ENCODE data around the gene SUPT4H1.
A peak's percentile ranks its signal among the peaks of the same experiment; 100 is the strongest.

SUPT4H1 gene

DNA sequence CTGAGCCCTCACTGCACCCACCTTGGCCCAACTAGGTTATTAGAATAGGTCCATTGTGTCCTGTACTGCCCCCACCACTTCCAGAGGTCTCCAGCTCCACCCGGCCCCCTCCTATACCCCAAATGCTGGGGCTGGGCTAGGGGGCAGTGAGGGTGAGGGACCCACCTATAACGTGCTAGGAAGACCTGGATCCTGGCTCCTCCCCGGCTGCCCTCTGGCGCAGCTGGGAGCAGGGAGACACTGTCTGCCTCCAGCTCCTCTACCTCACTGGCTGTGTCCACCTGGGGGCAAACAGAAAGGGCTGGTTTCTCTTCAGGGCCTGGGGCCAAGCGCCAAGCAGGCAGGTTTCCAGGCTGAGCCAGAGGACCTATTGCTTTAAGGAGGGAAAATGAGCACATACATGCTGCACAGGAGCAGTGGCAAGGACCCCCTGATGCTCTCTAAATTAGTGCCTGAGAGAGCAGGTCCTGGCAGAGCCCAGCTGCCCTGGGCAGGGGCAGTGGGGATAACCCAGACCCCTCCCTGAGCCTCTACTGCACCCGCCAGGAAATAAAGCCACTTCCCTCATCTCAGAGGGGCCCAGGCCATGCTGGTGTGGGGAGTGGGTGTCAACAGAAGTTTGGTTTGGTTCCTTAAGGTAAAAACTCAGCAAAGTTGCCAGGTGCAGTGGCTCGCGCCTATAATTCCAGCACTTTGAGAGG is 35.6 kb downstream of the SUPT4H1 start:
- peak in 1 of 5 donors; percentile 6 for DNase-seq

DNA sequence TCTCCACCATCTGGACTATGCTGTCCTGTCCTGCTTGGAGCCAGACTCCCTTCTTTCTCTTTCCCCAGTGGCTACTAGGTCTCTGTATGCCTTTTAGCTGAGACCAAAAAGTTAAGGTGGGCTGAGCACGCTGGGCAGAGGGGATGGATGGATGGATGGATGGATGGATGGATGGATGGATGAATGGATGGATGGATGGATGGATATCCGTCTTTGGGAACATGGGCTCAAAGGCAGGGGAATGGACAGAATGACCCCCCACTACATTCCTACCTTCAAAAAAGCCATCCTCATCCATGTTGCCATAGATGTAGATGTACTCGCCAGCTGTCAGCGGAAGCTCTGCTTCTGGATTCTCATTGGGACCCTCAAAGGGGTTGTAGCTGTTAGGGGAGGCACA is 36.3 kb downstream of the SUPT4H1 start:
- DNase-seq, result no peak

DNA sequence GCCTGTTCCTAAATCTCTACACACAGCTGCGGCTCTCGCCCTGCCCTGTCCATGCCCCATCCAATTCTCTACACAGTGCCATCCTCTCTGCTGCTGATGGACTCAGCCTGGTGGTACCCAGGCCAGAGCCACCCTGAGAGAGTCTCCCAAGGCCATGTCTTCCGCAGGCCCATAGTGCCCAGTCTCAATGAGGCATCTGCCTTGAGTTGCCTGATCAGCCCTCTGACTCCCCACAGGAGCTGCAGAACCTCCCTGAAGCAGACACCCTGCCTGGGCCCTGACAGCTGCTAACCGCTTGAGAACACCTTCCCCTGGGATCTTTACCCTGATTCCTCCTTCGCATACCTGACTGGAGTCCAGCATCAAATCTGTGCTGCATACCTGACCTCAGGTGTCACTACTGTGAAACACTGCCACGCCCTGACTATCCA is 36.7 kb downstream of the SUPT4H1 start:
- no peak for DNase-seq

DNA sequence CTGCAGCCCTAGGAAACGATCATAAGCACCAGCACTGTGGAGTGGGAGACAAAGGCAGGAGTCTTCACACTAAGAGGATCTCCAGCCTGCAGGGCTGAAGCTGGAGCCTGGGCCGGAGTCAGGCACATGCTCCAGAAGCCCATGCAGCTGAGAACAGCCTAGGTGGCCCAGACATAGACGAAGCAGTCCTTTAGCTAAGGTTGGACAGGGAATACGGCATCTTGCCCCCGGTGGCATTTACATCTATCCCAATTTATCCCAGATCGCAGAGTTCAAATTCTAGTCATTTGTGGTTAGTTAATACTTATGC is 37.3 kb downstream of the SUPT4H1 start:
- DNase-seq, result no peak

DNA sequence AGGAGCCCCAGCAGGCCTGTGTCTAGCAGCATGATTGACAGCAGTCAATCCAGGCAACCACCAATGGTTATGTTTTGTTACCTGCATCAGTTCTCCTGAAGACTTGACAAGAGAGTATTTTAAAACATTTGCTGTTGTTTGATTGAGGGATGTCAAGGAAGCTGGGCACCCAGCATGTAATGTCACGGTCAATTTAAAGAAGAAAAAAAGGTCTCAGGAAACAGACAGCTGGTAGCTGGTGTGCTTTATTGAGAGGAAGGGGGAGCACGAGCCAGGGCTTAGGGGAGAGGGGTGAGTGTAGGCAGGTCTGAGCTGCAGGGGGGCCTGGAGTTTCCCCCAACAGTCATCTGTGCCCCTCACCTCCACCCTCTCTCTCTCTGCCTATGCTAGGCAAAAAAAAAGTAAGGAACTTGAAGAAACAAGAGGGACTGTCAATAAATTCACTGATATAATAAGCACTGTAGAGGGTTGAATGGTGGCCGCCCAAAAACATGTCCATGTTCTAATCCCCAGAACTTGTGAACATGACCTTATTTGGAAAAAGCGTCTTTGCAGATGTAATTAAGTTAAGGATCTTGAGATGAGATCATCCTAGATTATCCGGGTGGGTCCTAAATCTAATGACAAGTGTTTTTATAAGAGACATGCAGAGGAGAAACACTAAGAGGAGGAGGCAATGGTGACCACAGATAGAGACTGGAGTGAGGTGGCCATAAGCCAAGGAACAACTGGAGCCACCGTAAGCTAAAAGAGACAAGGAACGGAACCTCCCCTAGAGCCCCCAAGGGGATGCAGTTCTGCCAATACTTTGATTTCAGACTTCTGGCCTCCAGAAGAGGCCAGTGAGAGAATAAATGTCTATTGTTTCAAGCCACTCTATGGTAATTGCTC is 37.9 kb downstream of the SUPT4H1 start:
- DNase-seq, result no peak

DNA sequence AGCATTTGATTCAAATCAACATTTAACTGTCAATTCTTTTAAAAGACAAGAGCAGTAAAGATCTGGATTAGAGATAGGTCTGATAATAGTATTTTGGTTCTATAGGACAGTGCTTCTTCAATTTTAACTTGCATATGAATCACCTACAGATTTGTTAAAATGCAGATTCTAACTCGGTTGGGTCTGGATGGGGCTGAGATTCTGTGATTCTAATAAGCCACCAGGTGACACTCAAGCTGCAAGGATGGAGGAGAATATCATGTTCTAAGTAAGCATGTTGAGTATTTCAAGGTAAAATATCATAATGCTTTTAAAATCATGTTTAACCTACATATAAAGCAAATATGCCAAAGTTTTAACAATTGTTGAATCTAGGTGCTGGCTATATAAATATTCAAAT is 39.2 kb downstream of the SUPT4H1 start:
- no peak for DNase-seq

DNA sequence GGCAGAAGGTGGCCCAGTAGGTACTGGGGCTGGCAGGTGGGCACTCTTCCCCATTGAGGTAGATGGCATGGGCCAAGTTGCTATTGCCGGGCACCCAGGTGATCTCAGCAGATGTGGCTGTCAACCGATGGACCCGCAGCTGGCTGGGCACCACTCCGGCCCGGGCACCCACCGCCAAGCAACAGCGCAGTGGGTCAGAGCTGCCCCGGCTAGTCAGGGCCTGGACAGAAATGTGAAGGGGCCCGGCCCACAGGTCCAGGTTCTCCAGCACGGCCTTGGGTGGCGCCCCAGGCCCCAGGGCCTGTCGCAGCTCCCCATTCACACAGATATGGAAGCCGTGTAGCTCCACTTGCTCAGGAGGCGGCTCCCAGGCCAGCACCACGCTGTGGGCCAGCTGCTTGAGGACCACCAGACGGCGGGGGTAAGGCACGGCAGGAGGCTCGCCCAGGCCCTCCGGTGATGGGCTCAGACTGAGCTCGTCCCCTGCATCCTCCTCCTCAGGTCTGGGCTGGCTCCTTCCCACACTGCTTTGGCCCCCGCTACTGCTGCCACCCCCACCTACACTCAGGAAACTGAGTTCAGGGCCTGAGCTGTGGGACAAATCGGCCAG is 39.9 kb downstream of the SUPT4H1 start:
- peak in 1 of 5 donors; percentile 10 for DNase-seq

DNA sequence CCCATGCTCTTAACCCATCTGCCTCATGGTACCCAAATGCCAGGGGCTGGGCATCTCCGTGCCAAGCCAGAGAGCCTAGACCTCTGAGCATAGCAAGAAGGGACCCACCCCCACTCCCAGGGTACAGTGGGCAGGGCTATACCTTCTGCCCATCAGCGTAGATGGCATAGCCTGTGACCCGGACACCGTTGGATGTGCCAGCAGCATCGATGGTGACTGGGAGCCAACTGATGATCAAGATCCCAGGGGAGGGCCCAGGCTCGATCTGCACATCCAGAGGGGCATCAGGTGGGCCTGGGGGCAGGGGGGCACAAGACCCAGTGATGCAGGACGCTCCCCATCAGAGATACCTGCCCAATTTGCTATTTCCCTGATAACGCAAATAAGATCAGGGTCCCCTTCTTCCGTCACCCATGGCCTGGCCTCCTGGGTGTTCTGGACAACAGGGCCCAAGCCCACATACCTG is 40.5 kb downstream of the SUPT4H1 start:
- DNase-seq, result no peak

DNA sequence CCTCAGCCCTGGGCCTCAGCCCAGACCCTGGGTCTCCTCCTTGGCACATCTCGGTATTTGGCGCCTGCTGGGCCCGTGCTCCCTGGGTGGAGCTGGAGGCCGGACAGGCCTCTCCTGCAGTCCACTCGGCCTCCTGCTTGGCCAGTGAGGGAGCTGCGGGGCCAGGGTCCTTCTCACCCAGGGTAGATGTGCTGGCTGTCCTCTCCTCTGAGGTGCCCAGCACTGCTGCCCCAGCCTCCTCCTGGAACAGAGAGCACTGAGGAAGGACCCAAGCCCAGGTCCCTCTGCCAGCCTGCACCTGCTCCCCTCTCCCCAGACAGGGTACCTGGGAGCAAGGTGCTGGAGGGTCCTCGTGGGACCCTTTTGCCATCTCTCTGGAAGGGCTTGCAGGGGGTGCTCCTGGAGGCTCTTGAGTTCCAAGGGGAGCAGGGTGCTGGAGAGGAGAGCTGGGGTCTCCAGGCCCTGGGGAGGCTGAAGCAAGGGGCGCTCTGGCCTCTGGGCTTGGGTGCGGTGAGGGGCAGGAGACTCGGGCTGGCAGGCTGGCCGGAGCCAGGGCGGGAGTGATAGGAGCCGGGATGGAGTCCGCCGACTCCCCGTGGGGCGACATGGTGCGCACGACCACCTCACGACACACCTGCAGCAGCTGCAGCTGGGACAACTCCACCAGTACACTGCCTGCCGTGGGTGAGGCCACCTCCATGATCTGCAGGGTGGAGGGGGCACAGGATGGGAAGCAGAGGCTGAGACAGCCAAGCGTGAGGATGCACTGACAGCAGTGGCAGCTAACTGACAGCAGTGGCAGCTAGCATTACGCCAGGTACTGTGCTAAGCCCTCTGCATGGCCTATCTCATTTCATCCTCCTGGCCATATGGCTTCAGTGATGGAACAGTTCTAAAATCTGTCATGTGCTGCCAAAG is 41.2 kb downstream of the SUPT4H1 start:
- no peak for DNase-seq

DNA sequence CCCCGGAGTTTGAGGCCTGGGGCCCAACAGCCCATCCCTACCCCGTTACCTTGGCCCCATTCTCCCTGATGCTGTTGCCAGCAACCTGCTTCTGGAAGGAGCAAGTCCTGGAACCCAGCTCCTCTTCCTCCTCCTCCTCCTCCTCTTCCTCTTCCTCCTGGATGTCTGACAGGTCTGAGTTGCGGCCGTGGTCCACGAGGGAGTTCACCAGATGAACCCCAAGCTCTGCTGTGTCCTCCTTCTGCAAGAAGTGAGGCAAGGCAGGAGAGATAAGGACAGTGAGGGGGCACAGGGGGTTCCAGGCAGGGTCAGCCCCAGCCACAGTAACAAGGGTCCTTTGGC is 42.1 kb downstream of the SUPT4H1 start:
- no peak for DNase-seq

DNA sequence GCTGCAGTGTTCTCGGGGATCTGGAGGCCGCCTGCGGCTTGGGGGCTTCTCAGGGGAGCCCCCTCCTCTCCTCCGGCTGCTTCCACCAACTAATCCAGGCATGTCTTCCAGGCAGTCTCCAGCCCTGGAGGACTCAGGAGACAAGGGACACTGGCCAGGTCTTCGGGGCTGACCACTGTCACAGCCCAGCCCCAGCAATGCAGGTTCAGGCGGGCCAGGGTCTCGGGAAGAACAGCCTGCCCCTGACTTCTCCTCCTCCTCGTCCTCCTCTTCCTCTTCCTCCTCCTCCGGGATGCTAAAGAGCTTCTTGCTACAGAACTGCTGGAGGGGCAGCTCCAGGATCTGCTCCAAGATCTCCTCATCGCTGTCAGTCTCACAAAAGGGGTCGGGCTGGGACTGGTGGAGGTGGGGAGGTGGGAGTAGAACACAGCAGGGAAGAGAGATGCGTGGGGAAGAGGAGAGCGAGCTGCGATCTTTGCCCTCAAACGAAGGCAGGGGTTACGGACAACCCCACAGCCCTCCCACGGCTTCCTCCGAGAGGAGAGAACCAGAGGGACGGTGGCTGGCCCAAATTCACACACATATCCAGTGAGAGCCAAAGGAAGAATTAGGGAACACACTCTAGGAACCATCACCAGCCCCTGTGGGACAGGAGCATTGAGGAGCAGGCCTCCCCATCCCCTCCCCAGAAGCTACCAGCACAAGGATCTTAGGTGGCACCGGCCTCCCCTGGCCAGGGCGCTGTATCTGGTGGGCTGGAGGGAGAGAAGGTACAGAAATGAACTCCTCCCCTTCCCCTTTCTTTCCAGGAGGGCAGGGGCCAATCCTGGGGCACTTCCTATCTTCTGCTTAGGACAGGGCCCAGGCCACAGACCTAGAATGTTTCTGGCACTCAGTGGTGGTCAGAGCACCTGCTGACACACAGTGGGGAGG is 42.8 kb downstream of the SUPT4H1 start:
- no peak for DNase-seq

DNA sequence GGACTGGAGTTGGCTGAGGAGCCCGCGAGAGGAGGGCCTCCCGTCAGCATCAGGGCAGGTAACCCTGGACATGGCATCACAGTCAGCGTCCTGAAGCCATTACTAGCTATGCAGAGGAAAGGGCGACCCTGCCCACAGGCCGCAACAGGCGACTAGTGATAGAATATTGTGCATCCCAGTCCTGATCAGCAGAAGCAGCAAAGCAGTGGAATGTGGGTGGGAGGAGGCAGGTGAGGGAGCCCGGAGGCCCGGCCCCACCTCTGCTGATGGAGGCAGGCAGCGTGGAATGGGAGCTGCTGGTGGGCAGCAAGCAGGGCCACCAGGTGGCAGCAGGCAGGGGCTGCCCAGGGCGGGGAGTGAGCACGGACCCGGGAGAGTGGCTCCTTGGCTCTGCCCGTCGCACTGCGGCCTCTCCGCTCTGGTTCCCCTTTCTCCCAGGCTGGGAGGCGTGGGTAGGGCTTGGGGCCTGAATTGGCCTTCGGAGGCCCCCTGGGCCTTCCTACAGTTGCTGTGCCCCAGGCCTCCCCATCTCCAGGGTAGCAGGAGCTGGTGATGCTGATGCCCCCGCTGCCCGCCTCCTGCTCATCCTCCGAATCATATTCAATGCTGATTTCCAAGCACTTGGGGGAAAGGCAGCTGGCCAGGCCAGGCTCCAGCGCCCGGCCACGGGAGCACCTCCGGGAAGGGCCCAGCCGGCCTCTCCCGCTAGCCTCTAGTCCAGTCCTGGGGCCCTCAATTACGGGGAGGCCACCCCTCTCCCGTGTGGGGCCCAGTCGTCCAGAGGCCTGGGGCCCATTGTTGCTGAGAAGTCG is 43.6 kb downstream of the SUPT4H1 start:
- no peak for DNase-seq

DNA sequence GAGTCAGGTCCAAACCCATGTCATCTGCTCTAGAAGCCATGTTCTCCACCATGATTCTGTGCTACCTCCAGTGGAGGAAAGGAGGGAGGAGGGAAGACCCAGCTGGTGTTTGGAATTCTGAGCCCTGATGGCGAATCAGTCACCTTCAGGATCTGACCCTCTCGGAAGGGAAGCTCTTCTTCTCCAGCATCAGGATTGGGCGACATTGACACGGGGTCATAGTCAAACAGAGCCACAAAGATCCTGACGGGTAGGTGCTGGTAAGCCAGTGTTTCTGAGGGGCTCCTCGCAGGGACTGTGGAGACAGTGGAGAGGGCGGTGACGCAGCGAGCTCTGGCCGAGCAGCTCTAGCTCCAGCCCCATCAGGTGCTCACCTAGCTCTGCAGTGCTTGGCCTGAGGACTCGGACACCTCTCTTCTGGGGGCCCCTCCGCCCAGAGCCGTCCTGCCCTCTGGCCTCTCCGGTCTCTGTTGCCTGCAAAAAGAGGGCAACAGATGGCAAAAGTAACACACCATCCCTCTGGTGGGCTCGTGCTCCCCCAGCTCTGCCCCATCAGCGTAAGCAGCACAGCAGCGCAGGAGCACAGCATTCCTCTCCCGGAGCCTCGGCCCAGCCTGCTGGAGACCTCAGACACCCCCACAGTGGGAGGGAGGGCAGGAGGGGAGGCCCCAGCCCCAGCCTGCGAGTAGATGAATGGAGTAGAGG is 44.4 kb downstream of the SUPT4H1 start:
- no peak for DNase-seq

DNA sequence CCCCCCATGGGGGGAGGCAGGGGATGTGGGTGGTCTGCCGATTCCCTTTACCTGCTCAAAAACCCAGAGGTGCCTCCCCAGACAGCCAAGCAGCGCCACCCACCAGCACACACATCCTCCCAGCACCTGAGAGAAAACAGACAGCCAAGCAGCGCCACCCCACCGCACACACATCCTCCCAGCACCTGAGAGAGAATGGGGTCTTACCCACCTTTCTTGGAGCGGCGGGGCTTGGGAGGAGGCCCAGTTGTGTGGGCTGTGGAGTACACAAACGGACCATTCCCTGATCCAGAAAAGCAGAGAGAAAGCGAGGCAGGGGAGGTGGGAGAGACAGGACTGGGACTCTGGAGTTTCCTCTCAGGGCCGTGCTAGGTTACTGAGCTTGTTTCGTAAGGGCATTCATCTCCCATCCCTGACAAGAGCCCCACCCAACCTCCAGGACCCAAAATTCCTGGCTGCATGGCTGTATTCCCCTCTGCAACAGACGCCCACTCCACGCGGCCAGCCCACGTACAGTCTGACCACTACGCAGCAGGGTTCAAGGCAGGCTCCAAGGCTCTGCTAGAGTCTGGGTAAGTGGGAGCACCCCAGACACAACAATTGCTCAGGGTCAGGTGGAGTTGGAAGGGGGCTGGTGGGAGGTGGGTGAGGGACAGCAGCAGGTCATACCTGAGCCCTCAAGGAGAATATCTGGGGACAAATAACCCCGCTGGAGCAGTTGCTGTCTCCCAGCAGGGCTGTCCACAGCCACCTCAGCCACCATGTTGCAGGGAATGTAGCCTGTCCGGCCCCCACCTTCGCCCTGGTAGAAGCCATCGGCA is 45.7 kb downstream of the SUPT4H1 start:
- no peak for DNase-seq

DNA sequence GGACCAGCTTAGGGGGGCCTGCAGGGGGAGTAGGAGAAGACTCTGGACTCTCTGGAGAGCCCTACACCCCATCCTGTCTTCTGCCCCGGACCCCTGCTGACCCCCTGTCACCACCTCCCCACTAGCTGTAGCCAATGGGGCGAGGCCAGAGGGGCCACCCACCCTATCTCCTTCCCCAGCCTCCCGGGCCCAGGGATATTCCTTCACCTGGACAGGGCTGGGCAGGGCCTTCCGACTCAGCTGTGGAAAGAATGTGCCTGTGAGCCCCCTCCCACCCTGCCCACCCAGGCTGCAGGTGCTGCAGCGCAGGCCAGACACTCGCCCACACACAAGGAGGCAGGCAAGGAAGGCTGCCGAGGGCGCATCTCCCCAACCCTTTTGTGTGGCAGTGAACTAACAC is 46.4 kb downstream of the SUPT4H1 start:
- no peak for DNase-seq

DNA sequence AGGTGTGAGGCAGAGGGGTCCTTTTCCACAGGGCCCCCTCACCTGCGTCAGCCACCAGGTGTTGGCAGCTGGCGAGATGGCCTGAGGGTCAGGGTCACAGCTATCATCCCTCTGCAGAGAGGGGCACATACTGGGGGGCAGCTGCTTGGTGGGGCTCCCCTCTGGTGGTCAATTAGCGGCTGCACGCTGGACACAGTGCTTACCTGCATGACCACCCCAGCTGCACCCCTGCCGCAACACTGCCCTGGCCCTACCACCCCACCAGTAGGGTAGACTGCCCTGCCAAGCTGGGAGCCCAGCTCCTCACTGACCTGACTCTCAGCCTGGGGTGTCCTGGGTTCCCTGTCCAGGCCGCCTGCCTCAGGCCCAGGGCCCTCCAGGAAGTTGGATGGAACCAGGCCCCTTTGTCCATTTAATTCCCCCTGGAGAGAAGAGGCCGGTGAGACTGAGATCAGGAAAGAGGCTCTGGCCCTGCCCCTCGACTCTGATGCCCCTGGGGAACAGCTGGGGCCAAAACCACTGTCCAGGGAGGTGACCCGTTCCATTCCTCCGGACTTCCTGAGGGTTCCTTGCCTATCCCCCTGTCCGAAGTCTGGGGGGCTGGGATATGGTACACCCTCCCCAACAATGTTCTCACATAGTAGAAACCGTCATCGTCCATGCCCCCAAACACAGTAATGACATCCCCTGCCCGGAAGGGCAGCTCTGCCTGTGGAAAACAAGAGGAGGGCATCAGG is 47.1 kb downstream of the SUPT4H1 start:
- DNase-seq, result no peak

DNA sequence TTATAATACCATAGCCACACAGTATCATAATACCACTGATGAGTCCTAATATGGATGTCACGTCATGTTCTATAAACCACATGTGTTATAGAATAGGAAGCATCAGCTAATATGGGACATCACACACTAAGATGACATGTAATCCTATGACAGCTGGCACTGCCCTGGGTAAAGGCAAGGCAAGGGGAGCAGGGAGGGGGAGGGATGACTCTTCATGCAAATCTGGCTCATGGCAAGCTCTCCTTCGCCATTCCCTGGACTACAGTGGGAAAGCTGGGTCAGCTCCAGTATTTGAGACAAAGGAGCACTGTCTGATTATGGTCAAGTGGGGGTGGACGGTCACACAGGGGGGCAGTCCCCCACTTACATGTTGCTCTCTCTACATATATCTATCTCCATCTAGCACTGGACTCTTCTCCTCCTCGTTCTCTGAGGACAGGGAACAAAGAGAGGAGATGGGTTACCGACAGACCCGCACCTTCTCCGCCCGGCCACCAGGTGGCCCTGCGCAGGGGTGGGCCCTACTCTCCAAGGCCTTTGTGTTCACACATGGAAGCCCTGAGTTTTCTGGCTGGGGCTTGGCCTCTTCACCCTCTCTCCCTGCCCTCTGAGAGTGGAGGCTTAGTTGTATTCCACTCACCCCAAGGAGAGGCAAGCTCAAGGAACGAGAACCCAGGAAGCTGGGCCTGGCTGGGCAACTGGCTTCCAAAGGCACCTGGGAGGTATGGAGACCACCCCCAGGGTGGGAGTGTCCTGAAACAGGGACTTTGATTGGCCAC is 47.8 kb downstream of the SUPT4H1 start:
- peak in 3 of 5 donors; percentile 51 to 55 (median 52) for DNase-seq

Data from T-helper 1 cell (primary cell).